A673 (cell line): ENCODE data around the gene ANGPTL2.

Experiments
- EZH2 ChIP-seq: fragments of 200-600 bp; sonication (generic); IDR thresholded peaks from 2 replicates; pipeline ENCODE4 v1.6.1; 2017; ENCODE audit warnings: borderline replicate concordance, low read depth, mild to moderate bottlenecking, mixed read lengths, antibody characterized with exemption, low read length; ENCODE audit not compliant: poor library complexity, severe bottlenecking
- TF ChIP-seq, protein P1 (sequence below): fragments of 300-800, 200-600 bp; sonication (generic); conservative IDR thresholded peaks from 2 replicates; pipeline ENCODE4 v1.5.1; 2017; ENCODE audit warnings: low read depth, mild to moderate bottlenecking, antibody characterized with exemption, low read length, moderate library complexity, mixed read lengths

DNA sequence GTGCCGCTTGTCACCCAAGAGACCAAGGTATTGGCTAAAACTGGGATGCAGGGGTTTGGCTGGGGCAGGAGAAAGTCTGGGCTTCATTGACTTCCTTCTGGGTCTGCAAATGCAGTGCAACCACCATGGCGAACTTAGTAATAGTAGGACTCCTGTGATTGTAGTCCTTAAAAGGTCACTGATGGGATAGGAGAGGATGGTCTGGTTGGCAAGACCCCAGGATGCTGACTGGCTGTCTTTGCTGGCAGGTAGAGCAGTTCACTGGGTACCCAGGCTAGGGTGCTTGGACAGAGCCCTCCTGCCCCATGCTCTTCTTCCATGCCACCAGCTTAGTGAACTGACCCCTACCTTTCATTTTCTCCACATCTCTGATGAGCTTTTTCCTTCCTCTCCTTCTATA, 37.2 kb downstream of the ANGPTL2 start:
- TF ChIP-seq, protein P1, sequence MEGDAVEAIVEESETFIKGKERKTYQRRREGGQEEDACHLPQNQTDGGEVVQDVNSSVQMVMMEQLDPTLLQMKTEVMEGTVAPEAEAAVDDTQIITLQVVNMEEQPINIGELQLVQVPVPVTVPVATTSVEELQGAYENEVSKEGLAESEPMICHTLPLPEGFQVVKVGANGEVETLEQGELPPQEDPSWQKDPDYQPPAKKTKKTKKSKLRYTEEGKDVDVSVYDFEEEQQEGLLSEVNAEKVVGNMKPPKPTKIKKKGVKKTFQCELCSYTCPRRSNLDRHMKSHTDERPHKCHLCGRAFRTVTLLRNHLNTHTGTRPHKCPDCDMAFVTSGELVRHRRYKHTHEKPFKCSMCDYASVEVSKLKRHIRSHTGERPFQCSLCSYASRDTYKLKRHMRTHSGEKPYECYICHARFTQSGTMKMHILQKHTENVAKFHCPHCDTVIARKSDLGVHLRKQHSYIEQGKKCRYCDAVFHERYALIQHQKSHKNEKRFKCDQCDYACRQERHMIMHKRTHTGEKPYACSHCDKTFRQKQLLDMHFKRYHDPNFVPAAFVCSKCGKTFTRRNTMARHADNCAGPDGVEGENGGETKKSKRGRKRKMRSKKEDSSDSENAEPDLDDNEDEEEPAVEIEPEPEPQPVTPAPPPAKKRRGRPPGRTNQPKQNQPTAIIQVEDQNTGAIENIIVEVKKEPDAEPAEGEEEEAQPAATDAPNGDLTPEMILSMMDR = no peak
- TF ChIP-seq EZH2 = no peak
